ENCODE results near the gene ZNF107. TPM values are rescaled to one million over a fixed set of nuclear protein-coding genes. Genes with fewer than 3 reads are reported as not detected.

Gene ZNF107
- total RNA-seq, 4 donors from 2014 or later: 0.49 to 1.6 (median 0.77) TPM

GRCh38 chr7:64636386-64636785 is 29.5 kb upstream of the ZNF107 start:
- Histone ChIP-seq H3K9me3 (no peaks in the 10 kb centered on the region), H3K4me1 (no peaks in the 10 kb centered on the region), H3K4me3 (no peak overlapping the region), H3K27me3 (no peaks in the 10 kb centered on the region), H3K27ac (no peak overlapping the region), H3K36me3 (no peaks in the 10 kb centered on the region)
- TF ChIP-seq CTCF (IDR thresholded peaks at IDR 0.05 in 4 of 5, conservative IDR thresholded peaks at IDR 0.05 in 1 of 5): no peak
- no peak for TF ChIP-seq POLR2A (IDR thresholded peaks at IDR 0.05)
- in situ Hi-C loops (cut with MboI; ENCODE audit: low sequenced_read_pairs in 4 of 4) (no loop called here), intact Hi-C loops (cut with DNase I; ENCODE audit: low total_unique reads) (no loop called here)
- no peak for ATAC-seq
- DNase-seq: no peak

GRCh38 chr7:64637521-64638445 is 28.1 kb upstream of the ZNF107 start:
- no peaks in the 10 kb centered on the region for H3K4me1 ChIP-seq
- no peak overlapping the region for H3K4me3 ChIP-seq
- in situ Hi-C loops (cut with MboI; ENCODE audit: low sequenced_read_pairs in 4 of 4) (no loop called here), intact Hi-C loops (cut with DNase I; ENCODE audit: low total_unique reads) (no loop called here)
- no peaks in the 10 kb centered on the region for H3K36me3 ChIP-seq
- TF ChIP-seq POLR2A (IDR thresholded peaks at IDR 0.05): no peak
- no peaks in the 10 kb centered on the region for H3K27me3 ChIP-seq
- no peak for ATAC-seq
- H3K9me3 ChIP-seq: no peaks in the 10 kb centered on the region
- H3K27ac ChIP-seq: no peak overlapping the region
- DNase-seq: no peak

GRCh38 chr7:64638822-64639221 is 27.1 kb upstream of the ZNF107 start:
- ATAC-seq (no peak), DNase-seq (no peak)
- no peaks in the 10 kb centered on the region for H3K4me1 ChIP-seq
- H3K27ac ChIP-seq: no peak overlapping the region
- H3K9me3 ChIP-seq: no peaks in the 10 kb centered on the region
- intact Hi-C loops (cut with DNase I; ENCODE audit: low total_unique reads): no loop called here
- in situ Hi-C loops (cut with MboI; ENCODE audit: low sequenced_read_pairs in 4 of 4): no loop called here
- H3K4me3 ChIP-seq: no peak overlapping the region
- H3K27me3 ChIP-seq: no peaks in the 10 kb centered on the region
- no peaks in the 10 kb centered on the region for H3K36me3 ChIP-seq
- TF ChIP-seq POLR2A (IDR thresholded peaks at IDR 0.05) (no peak), CTCF (IDR thresholded peaks at IDR 0.05 in 4 of 5, conservative IDR thresholded peaks at IDR 0.05 in 1 of 5) (no peak)

- TF ChIP-seq CTCF (IDR thresholded peaks at IDR 0.05 in 4 of 5, conservative IDR thresholded peaks at IDR 0.05 in 1 of 5): no peak
- no peak for TF ChIP-seq POLR2A (IDR thresholded peaks at IDR 0.05)
- no peaks in the 10 kb centered on the region for H3K27me3 ChIP-seq
- no peaks in the 10 kb centered on the region for H3K4me1 ChIP-seq
- no peaks in the 10 kb centered on the region for H3K9me3 ChIP-seq
- H3K27ac ChIP-seq: no peak overlapping the region
- no peaks in the 10 kb centered on the region for H3K36me3 ChIP-seq
- ATAC-seq: no peak
- intact Hi-C loops (cut with DNase I; ENCODE audit: low total_unique reads): no loop called here
- H3K4me3 ChIP-seq: no peak overlapping the region
- in situ Hi-C loops (cut with MboI; ENCODE audit: low sequenced_read_pairs in 4 of 4): no loop called here
- DNase-seq: no peak
These were observed 26.5 kb upstream of the ZNF107 start for GRCh38 chr7:64639267-64640001.

- TF ChIP-seq POLR2A (IDR thresholded peaks at IDR 0.05): no peak
- no peak for TF ChIP-seq CTCF (IDR thresholded peaks at IDR 0.05 in 4 of 5, conservative IDR thresholded peaks at IDR 0.05 in 1 of 5)
- intact Hi-C loops (cut with DNase I; ENCODE audit: low total_unique reads) (no loop called here), in situ Hi-C loops (cut with MboI; ENCODE audit: low sequenced_read_pairs in 4 of 4) (no loop called here)
- Histone ChIP-seq H3K36me3 (no peaks in the 10 kb centered on the region), H3K9me3 (no peaks in the 10 kb centered on the region), H3K27ac (no peak overlapping the region), H3K4me1 (no peaks in the 10 kb centered on the region), H3K4me3 (no peak overlapping the region), H3K27me3 (no peaks in the 10 kb centered on the region)
- no peak for DNase-seq
- ATAC-seq: no peak
These were observed 25.4 kb upstream of the ZNF107 start for GRCh38 chr7:64640504-64640903.
